GM18861 (cell line): ENCODE data around the gene CD320.

Experiments
- ATAC-seq: cut with Tn5 transposase; IDR thresholded peaks from one replicate; pipeline ENCODE4 v1.9.1; 2021; ENCODE audit not compliant: unreplicated experiment

CD320 gene

DNA sequence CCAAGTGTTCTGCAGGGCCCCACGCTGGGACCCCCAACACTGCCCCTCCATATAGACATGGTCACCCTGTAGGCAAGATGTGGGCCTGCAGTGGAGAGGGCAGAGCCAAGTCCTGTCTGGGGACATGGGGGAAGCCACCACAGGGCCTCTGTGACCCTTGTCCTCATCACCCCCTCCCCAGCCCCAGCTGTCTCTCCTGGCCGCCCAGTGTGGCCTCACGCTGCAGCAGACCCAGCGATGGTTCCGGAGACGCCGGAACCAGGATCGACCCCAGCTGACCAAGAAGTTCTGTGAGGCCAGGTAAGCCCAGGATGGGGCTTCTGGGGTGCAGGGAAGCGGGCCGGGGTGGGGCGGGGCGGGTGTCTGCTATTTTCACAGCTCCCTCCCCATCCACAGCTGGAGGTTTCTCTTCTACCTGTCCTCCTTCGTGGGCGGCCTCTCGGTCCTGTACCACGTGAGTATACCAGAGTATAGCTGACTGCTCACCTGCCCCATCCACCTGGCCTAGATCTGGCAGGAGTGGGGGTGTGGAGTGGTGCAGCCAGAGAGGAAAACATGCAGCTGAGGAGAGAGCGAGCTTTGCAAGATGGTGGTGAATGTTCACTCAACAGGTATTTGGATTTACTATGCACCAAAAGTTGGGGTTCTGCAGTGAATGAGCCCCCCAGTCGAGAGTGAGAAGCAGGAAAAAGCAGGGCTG, 52.6 kb downstream of the CD320 start:
- ATAC-seq = no peak

DNA sequence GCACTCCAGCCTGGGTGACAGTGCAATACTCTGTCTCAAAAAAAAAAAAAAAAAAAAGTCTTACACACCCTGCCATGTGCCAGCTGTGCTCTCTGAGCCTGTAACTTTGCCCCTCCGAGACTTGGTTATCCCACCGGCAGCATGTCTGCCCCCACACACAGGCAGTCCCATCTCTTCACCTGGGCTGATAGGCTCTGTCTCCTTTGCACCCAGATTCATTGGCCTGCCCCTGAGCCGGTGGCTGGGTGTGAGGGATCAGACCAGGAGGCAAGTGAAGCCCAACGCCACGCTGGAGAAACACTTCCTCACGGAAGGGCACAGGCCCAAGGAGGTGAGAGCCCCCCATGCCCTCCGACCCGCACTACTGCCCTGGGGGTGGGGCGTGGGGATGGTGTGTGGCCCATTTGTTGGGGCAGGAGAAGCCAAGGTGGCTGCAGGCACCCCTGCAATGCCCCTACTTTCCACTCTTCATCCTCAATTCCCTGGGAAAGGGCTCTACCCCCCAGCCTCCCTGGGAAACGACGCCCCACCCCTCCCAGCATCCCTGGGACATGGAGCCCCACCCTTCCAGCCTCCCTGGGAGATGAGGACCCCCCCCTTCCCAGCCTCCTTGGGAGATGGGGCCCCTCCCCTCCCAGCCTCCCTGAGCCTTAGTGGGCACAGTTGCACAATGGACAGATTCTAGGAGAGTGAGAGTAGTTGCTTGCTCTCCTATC, 53.7 kb downstream of the CD320 start:
- no peak for ATAC-seq

DNA sequence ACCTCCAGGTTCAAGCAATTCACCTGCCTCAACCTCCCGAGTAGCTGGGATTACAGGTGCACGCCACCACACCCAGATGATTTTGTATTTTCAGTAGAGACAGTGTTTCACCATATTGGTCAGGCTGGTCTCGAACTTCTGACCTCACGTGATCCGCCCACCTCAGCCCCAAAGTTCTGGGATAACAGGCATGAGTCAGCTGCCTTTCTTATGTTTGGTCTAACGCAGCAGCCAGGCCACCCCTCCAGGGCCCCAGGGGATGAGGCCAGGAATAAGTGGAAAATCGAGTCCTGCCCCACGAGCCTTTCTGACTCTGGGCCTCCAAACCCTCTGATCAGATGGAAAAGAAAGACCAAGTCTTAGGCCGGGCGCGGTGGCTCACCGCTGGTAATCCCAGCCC, 54.5 kb downstream of the CD320 start:
- no peak for ATAC-seq

DNA sequence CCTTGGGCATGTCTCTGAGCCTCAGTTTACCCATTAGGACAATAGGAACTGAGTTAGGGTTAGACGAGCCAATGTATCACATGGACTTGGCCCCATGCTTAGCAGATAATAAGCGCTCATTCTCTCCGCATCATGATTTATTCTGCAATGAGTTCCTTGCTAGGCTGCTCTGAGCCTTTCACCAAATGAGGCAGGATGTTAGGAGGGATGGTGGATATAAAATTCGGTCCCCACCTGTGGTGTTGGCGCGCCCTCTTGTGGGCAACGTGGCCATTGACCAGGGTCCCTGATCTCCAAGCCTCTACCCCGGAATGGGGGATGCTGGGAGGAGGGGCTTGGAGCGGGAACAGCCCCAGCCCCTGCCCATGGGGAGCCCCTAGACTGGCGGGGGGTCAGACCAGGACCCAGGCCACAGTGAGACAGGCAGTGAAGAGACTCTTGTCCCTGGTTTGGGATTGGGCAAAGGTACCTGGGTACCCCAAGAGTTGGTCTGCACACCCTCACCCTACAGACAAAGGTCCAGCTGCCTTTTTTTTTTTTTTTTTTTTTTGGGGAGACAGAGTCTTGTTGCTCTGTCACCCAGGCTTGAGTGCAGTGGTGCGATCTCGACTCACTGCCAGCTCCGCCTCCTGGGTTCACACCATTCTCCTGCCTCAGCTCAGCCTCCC, 55.1 kb downstream of the CD320 start:
- no peak for ATAC-seq
